Stimulated activated CD4-positive, alpha-beta T cell treated with anti-CD3 and anti-CD28 coated beads, Interleukin-1b, Interleukin-23, amount 100 ng/mL, for 48 hours (primary cell): ENCODE measurements around the gene ADAM10.
"Not testable (repeated sequence)": the region's sequence is repeated elsewhere in the genome, so short reads cannot be mapped to it uniquely, and the experiment has no call there.

Source experiments
- DNase-seq: peaks from one replicate; pipeline ENCODE4 v3.0.0-alpha.2; 2020

ADAM10 gene

GRCh38 chr15:58669108-58669507, 80.4 kb downstream of the ADAM10 start:
- DNase-seq, result no peak

- no peak for DNase-seq
Observed at GRCh38 chr15:58666957-58667356, 82.5 kb downstream of the ADAM10 start.

GRCh38 chr15:58665672-58666071, 83.8 kb downstream of the ADAM10 start:
- no peak for DNase-seq

DNA sequence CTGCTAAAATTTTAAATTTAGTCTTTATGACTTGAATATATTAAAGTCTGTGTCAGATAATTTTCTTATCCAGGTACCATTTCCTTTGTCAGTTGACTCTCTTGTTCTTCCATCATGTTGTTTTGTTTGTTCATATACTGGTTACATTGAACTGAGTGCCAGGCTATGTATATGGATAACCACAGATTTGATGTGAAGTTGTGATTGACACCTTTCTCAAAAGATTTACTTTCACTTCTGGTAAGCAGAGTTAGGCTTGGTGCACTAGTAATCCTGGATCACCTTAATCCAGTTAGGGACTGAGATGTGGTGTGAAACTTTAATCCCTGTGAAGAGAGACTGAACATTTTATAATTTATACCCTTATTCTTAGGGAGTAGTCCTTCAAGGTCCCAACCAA, 99.4 kb downstream of the ADAM10 start:
- no peak for DNase-seq

GRCh38 chr15:58649175-58649574, 100.3 kb downstream of the ADAM10 start:
- DNase-seq, result no peak

- DNase-seq, result no peak
Observed at GRCh38 chr15:58643996-58644395, 105.5 kb downstream of the ADAM10 start.

- no peak for DNase-seq
Observed at GRCh38 chr15:58641660-58642059, 107.8 kb downstream of the ADAM10 start.

DNA sequence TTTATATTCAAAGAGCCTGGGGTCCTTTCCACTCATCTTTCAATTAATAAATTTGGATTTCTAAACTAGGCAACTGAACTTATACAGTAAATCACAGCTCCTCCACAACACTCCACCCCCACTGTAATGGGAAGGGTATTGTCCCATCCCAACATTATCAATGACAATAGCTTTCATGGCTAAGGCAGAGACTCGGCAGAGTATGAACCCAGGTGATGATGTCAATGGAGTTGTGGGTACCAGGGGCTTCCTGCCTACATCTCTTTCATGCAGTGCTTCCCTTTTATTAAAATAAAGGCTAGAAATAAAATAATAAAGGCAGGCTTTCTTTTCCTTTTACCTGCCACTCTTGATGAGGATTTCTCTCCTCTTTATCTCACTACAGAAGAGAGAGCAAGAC, 109.5 kb downstream of the ADAM10 start:
- no peak for DNase-seq

DNA sequence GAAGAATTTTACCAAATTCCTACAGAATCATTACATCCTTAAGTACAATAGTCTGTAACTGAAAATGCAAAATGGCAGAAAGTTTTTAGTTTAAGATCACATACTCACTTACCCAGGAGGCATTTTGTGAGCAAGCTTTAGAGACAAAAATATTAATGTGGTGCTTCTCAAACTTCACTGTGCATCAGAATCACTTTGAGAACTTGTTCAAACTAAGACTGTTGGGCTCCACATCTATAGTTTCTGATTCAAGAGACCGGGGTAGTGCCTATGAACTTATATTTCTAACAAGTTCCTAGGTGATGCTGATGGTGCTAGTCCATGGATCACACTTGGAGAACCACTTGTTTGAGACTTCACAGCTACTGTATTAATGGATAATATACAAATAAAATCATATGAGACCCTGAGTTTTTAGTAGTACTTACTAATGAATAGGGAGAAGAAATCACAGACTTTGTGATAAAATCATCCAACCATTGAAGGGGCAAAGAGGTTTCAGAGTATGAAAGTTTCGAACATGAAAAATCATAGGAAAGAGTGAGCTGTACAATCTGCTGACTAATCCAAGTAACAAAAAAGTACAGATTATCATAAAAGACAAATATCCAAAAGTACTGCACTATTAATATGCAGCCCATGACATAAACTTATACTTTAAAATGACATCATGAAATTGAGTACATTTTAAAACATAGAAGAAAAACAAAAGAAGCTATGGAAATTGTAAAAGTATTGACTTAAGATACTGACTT, 110.3 kb downstream of the ADAM10 start:
- DNase-seq, result no peak

- no peak for DNase-seq
Observed at GRCh38 chr15:58632789-58633188, 116.7 kb downstream of the ADAM10 start.

- no peak for DNase-seq
Observed at GRCh38 chr15:58631319-58631718, 118.2 kb downstream of the ADAM10 start.

DNA sequence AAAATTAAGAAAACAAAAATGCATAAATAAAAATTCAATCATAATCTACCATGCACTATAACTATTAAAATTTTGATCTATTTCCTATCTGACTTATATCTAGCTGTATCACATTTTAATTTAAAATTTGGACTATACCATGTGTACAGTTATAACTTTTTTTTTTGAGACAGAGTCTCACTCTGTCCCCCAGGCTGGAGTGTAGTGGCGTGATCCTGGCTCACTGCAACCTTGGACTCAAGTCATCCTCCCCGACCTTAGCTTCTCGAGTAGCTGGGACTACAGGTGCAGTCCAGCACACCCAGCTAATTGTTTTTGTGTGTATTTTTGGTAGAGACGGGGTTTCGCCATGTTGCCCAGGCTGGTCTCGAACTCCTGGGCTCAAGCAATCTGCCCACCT, 119.9 kb downstream of the ADAM10 start:
- no peak for DNase-seq

- no peak for DNase-seq
Observed at GRCh38 chr15:58628206-58628947, 121.1 kb downstream of the ADAM10 start.

DNA sequence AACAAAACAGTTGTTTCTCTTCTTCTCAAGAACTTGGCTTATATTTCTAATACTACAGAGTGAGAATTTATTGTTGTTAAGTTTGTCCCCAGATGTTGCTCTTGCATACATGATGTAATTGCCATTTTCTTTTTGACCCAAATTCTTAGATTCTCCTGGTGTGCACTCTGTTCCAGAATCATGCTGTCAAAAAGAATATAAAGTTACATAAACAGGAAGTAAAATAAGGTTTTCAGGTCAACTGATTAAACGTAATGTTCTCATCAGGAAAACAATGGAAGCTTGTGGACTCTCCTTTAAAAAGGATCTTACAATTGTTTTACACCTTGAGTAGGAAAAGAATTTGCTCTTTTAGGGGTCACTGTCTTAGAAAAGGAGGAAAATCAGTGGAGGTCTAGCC, 121.8 kb downstream of the ADAM10 start:
- no peak for DNase-seq

GRCh38 chr15:58627046-58627445, 122.5 kb downstream of the ADAM10 start:
- DNase-seq, result no peak

DNA sequence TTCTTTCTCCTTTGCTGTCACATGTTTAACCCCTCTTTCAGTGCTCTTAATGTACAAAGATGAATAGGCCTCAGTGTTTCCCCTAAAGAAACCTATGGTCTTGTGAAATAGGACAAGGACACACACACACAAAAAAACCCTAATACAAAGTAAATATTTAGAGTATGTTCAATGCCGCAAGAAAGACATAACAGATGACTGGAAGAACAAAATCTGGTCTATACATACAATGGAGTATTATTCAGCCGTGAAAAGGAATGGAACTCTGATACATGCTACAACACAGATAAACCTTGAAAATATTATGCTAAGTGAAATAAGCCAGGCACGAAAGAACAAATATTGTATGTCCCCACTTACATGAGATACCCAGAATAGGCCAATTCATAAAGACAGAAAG, 123.1 kb downstream of the ADAM10 start:
- no peak for DNase-seq

- no peak for DNase-seq
Observed at GRCh38 chr15:58622877-58623276, 126.6 kb downstream of the ADAM10 start.

GRCh38 chr15:58620268-58620667, 129.2 kb downstream of the ADAM10 start:
- DNase-seq, result not testable (repeated sequence)

DNA sequence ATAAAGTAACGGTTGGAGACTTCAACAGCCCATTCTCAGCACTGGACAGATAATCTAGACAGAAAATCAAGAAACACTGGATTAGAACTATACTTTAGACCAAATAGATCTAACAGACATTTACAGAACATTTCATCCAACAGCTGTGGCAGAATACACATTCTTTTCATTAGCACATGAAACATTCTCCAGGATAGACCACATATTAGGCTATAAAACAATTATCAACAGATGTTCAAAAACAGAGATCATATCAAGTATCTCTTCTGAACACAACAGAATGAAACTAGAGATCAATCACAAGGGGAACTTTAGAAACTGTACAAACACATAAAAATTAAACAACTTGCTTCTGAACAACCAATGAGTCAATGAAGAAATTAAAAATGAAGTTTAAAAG, 133.3 kb downstream of the ADAM10 start:
- DNase-seq, result no peak

GRCh38 chr15:58611731-58612676, 137.5 kb downstream of the ADAM10 start:
- no peak for DNase-seq

DNA sequence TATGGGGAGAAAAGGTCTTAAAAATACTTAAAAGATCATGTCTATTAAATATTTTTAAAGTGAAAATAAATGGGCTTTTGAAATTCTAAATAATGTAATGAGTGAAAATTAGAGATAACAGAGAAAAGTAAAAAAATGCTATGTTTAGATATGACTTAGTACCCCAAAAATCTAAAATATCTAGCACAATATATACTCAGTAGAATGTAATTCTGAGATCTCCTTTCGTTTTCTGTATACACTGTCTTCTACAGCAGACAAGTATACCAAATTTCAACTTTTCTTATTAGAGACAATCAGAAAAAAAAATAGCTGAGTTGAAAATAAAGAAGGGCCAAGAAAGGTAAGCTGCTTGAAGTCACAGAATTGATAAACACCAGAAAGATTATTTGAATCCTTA, 140.8 kb downstream of the ADAM10 start:
- no peak for DNase-seq

DNA sequence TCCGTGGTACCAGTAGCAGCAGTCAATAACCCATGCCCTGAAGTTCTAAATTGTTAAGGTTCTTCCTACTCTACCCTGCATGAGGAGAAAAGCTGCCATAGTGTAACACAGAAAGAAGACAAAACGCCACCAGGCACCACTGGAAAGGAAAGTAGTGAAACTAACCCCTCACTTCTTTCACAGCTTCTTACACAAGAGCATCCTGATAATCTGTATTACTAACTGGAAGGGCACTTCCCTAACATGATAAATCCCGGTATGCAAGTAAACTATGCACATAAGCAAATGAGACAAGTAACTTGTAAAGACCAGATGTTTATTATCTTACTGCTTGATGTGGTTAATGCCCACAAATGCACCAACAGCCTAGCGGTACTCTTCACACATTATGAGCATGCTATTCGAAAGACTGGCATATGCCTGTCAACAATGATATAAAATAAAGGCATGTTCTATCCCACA, 141.3 kb downstream of the ADAM10 start:
- DNase-seq, result no peak

GRCh38 chr15:58606577-58607080, 142.9 kb downstream of the ADAM10 start:
- DNase-seq, result no peak
